Cardiac muscle cell (in vitro differentiated cells and primary cell): ENCODE measurements around the gene ATAD3C. TPM values are rescaled to one million over a fixed set of nuclear protein-coding genes. Genes with fewer than 3 reads are reported as not detected.
"Not testable (repeated sequence)": the region's sequence is repeated elsewhere in the genome, so short reads cannot be mapped to it uniquely, and the experiment has no call there.

Source experiments
- DNase-seq, 2 donors: peaks; one replicate each; pipeline versions ENCODE4 v3.0.0 to v3.0.0-alpha.2; 2010 to 2017; ENCODE audit warnings: low read depth in 1 of 2, low spot score in 1 of 2
- H3K27ac ChIP-seq: fragments of 200-600 bp; sonication (generic); 2 replicates; pipeline ENCODE4 v1.5.1; 2016
- H3K27me3 ChIP-seq: fragments of 200-600 bp; sonication (generic); 2 replicates; pipeline ENCODE4 v1.6.0; 2016; ENCODE audit warnings: control low read depth
- H3K36me3 ChIP-seq: fragments of 200-600 bp; sonication (generic); 2 replicates; pipeline ENCODE4 v1.5.1; 2016; ENCODE audit warnings: control low read depth
- H3K4me1 ChIP-seq: fragments of 200-600 bp; sonication (generic); 2 replicates; pipeline ENCODE4 v1.8.1; 2017; ENCODE audit warnings: low read depth, mild to moderate bottlenecking, mixed run types
- H3K4me3 ChIP-seq: fragments of 200-600 bp; sonication (generic); 2 replicates; pipeline ENCODE4 v1.5.1; 2016; ENCODE audit warnings: mild to moderate bottlenecking
- H3K9me3 ChIP-seq: fragments of 200-600 bp; sonication (generic); 2 replicates; pipeline ENCODE4 v1.5.1; 2017; ENCODE audit warnings: low read depth, mild to moderate bottlenecking, control low read depth
- CTCF ChIP-seq: IDR thresholded peaks from 2 replicates; pipeline ENCODE4 v1.5.1; 2012; ENCODE audit warnings: low read depth, mild to moderate bottlenecking, low read length
- polyA plus RNA-seq: library from polyadenylated mRNA; unstranded; fragments of >200 nt; fragmentation: Nextera tagmentation; extraction: Ambion mirVana; gene quantifications from 2 replicates; pipeline ENCODE4 v1.2.1, GENCODE V29; 2016
- total RNA-seq: library from RNA; depleted of rRNA; stranded (reverse); fragments of >200 nt; gene quantifications from 2 replicates; pipeline ENCODE4 v1.2.3, GENCODE V29; 2016

The ATAD3C gene
- total and polyA plus RNA-seq, 2 experiments from 2014 or later = 0.21 to 0.53 TPM

GRCh38 chr1:1402072-1402900, 47.2 kb upstream of the ATAD3C start:
- TF ChIP-seq CTCF = peak; percentile 74
- peak; percentile 58 to 71 for DNase-seq

GRCh38 chr1:1402901-1403392, 46.5 kb upstream of the ATAD3C start:
- H3K4me1 ChIP-seq, DNase-seq, H3K4me3 ChIP-seq, H3K27me3 ChIP-seq, H3K27ac ChIP-seq, H3K9me3 ChIP-seq: not testable (repeated sequence)
- H3K36me3 ChIP-seq = peaks cover 32% of the 10 kb centered on the region

More at GRCh38 chr1:1402072-1402900, 47.2 kb upstream of the ATAD3C start:
- Histone ChIP-seq H3K4me3 (no peak overlapping the region), H3K4me1 (peaks cover 11% of the 10 kb centered on the region), H3K36me3 (peaks cover 35% of the 10 kb centered on the region), H3K27ac (no peak overlapping the region), H3K27me3 (no peaks in the 10 kb centered on the region), H3K9me3 (no peaks in the 10 kb centered on the region)

- no peak overlapping the region for H3K4me3 ChIP-seq
- H3K9me3 ChIP-seq = no peaks in the 10 kb centered on the region
- no peak for DNase-seq
- H3K27me3 ChIP-seq = no peaks in the 10 kb centered on the region
- no peak for TF ChIP-seq CTCF
- H3K4me1 ChIP-seq = peaks cover 11% of the 10 kb centered on the region
- H3K27ac ChIP-seq = no peak overlapping the region
- H3K36me3 ChIP-seq = peaks cover 32% of the 10 kb centered on the region
These were observed 45.8 kb upstream of the ATAD3C start for GRCh38 chr1:1403653-1404052.

GRCh38 chr1:1406101-1406820, 43.2 kb upstream of the ATAD3C start:
- TF ChIP-seq CTCF = no peak
- Histone ChIP-seq H3K4me1 (peaks cover 11% of the 10 kb centered on the region), H3K9me3 (no peaks in the 10 kb centered on the region), H3K27ac (peak overlapping the region; percentile 84), H3K36me3 (peaks cover 24% of the 10 kb centered on the region), H3K27me3 (no peaks in the 10 kb centered on the region), H3K4me3 (peak overlapping the region; percentile 72)
- no peak for DNase-seq

GRCh38 chr1:1406821-1407635, 42.5 kb upstream of the ATAD3C start, which contains the start of gene MRPL20:
Gene MRPL20, minus strand, starts transcription at chr1:1407293. Its CDS starts 76 bp downstream, at chr1:1407217.
- H3K27ac ChIP-seq = peak within 1 kb of the TSS; percentile 84
- no peaks in the 10 kb centered on the region for H3K27me3 ChIP-seq
- no peak for TF ChIP-seq CTCF
- peaks cover 11% of the 10 kb centered on the region for H3K4me1 ChIP-seq
- no peaks in the 10 kb centered on the region for H3K9me3 ChIP-seq
- peak; percentile 91 to 95 for DNase-seq
- H3K4me3 ChIP-seq = peak within 1 kb of the TSS; percentile 72
- peaks cover 17% of the 10 kb centered on the region for H3K36me3 ChIP-seq
